PFSK-1 (cell line): ENCODE data around the gene MED8.

Experiments used
- FOXP2 ChIP-seq: optimal IDR thresholded peaks from 2 replicates; pipeline ENCODE3; 2011; ENCODE audit warnings: borderline replicate concordance, control low read depth, inconsistent platforms; ENCODE audit not compliant: insufficient read depth; ENCODE audit errors: extremely low read length, extremely low read depth
- POLR2AphosphoS5 ChIP-seq: IDR thresholded peaks from 2 replicates; pipeline ENCODE4 v1.6.1; 2012; ENCODE audit warnings: low read depth, mild to moderate bottlenecking, control low read depth, low read length, moderate library complexity
- SIN3A ChIP-seq: IDR thresholded peaks from 2 replicates; pipeline ENCODE4 v1.6.1; 2012; ENCODE audit warnings: mild to moderate bottlenecking, low read length, moderate library complexity, borderline replicate concordance; ENCODE audit not compliant: insufficient read depth
- TAF1 ChIP-seq: IDR thresholded peaks from 2 replicates; pipeline ENCODE4 v1.6.1; 2012; ENCODE audit warnings: low read length, control low read depth, borderline replicate concordance; ENCODE audit not compliant: insufficient read depth
- TF ChIP-seq, protein P1 (sequence below), 2 experiments: IDR thresholded peaks; 2 replicates each; pipeline versions ENCODE4 v1.6.1 to v1.8.0; 2011 to 2012; ENCODE audit warnings: low read depth in 2 of 2, low read length in 2 of 2, control low read depth in 1 of 2, inconsistent platforms in 1 of 2, mild to moderate bottlenecking in 1 of 2, moderate library complexity in 1 of 2; ENCODE audit not compliant: insufficient read depth in 1 of 2

Gene MED8

DNA sequence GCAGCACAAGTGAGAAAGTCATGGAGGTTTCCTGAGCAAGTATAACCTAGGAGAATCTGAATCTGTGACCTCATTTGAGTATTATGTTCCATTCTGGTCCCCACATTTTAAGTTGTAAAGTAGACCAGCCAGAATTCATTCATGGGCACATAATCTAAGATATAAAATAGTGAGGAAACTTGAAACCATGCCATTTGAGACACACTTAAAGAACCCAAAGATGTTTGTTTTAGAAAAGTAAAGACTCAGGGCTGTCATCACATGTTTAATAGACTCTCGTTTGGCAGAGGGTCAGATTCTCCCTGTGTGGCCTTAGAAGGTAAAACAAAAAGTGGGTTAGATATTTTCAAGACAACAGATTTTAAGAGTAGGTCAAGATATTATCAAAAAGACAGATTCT lies 6.5 kb upstream of the MED8 start:
- TF ChIP-seq POLR2AphosphoS5 (no peak), SIN3A (no peak), FOXP2 (no peak), TAF1 (no peak)
- TF ChIP-seq, protein P1, sequence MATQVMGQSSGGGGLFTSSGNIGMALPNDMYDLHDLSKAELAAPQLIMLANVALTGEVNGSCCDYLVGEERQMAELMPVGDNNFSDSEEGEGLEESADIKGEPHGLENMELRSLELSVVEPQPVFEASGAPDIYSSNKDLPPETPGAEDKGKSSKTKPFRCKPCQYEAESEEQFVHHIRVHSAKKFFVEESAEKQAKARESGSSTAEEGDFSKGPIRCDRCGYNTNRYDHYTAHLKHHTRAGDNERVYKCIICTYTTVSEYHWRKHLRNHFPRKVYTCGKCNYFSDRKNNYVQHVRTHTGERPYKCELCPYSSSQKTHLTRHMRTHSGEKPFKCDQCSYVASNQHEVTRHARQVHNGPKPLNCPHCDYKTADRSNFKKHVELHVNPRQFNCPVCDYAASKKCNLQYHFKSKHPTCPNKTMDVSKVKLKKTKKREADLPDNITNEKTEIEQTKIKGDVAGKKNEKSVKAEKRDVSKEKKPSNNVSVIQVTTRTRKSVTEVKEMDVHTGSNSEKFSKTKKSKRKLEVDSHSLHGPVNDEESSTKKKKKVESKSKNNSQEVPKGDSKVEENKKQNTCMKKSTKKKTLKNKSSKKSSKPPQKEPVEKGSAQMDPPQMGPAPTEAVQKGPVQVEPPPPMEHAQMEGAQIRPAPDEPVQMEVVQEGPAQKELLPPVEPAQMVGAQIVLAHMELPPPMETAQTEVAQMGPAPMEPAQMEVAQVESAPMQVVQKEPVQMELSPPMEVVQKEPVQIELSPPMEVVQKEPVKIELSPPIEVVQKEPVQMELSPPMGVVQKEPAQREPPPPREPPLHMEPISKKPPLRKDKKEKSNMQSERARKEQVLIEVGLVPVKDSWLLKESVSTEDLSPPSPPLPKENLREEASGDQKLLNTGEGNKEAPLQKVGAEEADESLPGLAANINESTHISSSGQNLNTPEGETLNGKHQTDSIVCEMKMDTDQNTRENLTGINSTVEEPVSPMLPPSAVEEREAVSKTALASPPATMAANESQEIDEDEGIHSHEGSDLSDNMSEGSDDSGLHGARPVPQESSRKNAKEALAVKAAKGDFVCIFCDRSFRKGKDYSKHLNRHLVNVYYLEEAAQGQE (IDR thresholded peaks at IDR 0.05; ENCODE audit: insufficient read depth in 1 of 2, low read depth in 2 of 2, low read length in 2 of 2) = no peak

DNA sequence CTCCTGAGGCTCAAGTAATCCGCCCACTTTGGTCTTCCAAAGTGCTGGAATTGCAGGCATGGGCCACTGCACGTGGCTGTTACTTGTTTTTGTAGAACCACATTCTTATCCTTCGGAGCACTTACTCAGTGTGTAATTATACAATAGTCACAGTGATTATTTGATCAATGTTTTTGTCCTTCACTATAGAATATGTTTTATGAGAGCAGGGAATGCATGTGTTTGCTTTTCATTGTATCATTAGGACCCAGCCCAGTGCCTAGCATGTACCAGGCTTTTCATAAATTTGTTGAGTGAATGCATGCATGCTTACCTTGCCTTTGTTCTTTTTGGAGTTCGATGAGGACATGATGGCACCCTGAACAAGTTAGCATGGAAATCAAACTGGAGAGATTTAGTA lies 5.9 kb upstream of the MED8 start:
- TF ChIP-seq POLR2AphosphoS5 = no peak
- no peak for TF ChIP-seq SIN3A
- no peak for TF ChIP-seq FOXP2
- TF ChIP-seq, protein P1 (IDR thresholded peaks at IDR 0.05; ENCODE audit: insufficient read depth in 1 of 2, low read depth in 2 of 2, low read length in 2 of 2) = no peak
- TF ChIP-seq TAF1 = no peak

DNA sequence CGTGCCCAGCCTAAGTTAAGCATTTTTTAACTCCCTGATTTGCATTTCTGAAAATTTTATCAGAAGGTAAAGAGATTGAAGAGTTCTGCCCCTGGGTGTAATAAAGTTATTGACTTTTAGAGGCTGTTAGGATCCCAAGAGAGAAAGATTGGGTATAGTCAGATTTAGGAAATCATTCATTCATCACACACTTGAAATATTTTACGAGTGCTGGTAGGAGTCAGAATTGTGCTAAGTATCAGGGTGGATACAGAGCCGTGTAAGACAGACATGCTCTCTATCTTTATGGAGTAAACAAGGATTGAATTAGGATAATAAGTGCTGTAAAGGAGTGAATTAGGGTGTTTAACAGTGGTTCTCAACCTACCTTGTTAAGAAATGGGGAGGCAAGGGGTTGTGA lies 3.1 kb upstream of the MED8 start:
- no peak for TF ChIP-seq SIN3A
- no peak for TF ChIP-seq POLR2AphosphoS5
- TF ChIP-seq, protein P1 (IDR thresholded peaks at IDR 0.05; ENCODE audit: insufficient read depth in 1 of 2, low read depth in 2 of 2, low read length in 2 of 2) = no peak
- no peak for TF ChIP-seq FOXP2
- no peak for TF ChIP-seq TAF1

DNA sequence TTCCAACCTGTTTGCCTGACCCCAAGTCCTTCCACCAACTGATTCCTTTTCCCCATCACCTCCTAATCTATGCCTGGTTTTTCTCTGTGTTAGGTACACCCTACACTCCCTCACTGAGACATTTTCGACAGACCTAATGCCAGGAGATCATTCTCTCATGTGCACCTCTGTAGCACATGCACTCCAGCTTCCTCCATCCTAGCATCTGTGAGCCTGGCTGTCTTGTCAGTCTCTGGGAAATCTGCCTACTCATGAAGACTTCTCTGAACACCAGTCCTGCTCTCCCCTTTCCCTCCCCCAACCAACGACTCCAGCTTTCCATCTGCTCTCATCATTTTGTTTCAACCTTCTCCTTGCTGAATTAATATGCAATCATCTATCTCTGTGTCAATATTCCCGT lies 987 bp downstream of the MED8 start:
- TF ChIP-seq POLR2AphosphoS5 (no peak), SIN3A (no peak), FOXP2 (no peak), TAF1 (no peak)
- TF ChIP-seq, protein P1 (IDR thresholded peaks at IDR 0.05; ENCODE audit: insufficient read depth in 1 of 2, low read depth in 2 of 2, low read length in 2 of 2) = no peak
